ENCODE measurements around the gene TMEM238.

DNA sequence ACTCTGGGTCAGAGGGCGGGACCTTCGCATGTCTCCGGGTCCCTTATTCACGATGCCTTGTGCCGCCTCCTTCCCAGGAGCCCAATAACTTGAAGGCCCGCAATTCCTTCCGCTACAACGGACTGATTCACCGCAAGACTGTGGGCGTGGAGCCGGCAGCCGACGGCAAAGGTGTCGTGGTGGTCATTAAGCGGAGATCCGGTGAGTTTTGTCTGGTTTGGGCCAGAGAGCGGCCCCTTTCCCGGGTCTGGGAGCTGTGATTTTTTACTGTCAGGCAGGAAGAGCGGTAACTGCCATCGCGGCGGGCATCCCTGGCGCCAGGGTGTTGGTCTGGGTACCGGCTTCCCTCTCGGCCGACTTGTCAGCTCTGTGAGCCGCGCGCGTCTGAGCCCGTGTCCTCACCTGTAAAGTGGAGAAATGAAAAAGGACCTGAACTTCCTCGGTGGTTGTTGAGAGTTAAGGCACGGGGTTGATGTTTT lies 2.4 kb upstream of the TMEM238 start:
- TF ChIP-seq, protein P1, sequence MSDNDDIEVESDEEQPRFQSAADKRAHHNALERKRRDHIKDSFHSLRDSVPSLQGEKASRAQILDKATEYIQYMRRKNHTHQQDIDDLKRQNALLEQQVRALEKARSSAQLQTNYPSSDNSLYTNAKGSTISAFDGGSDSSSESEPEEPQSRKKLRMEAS (IDR thresholded peaks at IDR 0.05): no peak
- TF ChIP-seq, protein P2, sequence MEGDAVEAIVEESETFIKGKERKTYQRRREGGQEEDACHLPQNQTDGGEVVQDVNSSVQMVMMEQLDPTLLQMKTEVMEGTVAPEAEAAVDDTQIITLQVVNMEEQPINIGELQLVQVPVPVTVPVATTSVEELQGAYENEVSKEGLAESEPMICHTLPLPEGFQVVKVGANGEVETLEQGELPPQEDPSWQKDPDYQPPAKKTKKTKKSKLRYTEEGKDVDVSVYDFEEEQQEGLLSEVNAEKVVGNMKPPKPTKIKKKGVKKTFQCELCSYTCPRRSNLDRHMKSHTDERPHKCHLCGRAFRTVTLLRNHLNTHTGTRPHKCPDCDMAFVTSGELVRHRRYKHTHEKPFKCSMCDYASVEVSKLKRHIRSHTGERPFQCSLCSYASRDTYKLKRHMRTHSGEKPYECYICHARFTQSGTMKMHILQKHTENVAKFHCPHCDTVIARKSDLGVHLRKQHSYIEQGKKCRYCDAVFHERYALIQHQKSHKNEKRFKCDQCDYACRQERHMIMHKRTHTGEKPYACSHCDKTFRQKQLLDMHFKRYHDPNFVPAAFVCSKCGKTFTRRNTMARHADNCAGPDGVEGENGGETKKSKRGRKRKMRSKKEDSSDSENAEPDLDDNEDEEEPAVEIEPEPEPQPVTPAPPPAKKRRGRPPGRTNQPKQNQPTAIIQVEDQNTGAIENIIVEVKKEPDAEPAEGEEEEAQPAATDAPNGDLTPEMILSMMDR (IDR thresholded peaks at IDR 0.05; ENCODE audit: low read depth, low read length, missing input control): no peak
